ENCODE measurements around the gene RBCK1. TPM values are rescaled to one million over a fixed set of nuclear protein-coding genes. Genes with fewer than 3 reads are reported as not detected.

Gene RBCK1
- total RNA-seq, 1 donor from 2014 or later, result 119 TPM

DNA sequence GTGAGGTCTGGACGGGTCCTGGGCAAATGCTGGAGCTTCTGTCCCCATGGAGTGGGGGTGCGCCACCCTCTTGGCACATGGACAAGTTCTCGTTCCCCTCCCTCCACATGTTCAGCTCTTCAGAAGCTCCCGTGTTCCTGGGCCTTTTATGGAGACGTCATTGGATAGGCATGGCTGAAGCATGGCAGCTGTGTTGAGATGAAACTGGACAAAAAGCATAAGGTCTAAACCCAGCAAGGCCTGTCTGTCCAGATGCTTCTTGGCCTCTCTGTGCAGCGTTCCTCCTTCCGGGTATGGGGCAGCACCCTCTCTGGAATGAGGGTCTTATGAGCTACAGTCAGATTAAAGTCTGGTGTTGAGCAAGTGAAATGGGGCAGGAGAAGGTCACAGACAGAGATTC, 27.5 kb downstream of the RBCK1 start:
- no peak overlapping the region for H3K27ac Mint-ChIP-seq (ENCODE audit: unreplicated experiment)
- no peak for DNase-seq (ENCODE audit: extremely low spot score, unreplicated experiment)
- TF ChIP-seq CTCF (IDR thresholded peaks at IDR 0.05), result no peak
- no peaks in the 10 kb centered on the region for H3K9me3 Mint-ChIP-seq (ENCODE audit: unreplicated experiment)
- no peaks in the 10 kb centered on the region for H3K4me1 Mint-ChIP-seq (ENCODE audit: unreplicated experiment)
- H3K27me3 Mint-ChIP-seq (ENCODE audit: unreplicated experiment), result no peaks in the 10 kb centered on the region
- no peak overlapping the region for H3K4me3 Mint-ChIP-seq (ENCODE audit: unreplicated experiment)
- peaks cover 36% of the 10 kb centered on the region for H3K36me3 Mint-ChIP-seq (ENCODE audit: unreplicated experiment)

GRCh38 chr20:436476-436875, 28.4 kb downstream of the RBCK1 start:
- no peak for TF ChIP-seq CTCF (IDR thresholded peaks at IDR 0.05)
- H3K9me3 Mint-ChIP-seq (ENCODE audit: unreplicated experiment), result no peaks in the 10 kb centered on the region
- no peak overlapping the region for H3K4me3 Mint-ChIP-seq (ENCODE audit: unreplicated experiment)
- no peaks in the 10 kb centered on the region for H3K4me1 Mint-ChIP-seq (ENCODE audit: unreplicated experiment)
- H3K27me3 Mint-ChIP-seq (ENCODE audit: unreplicated experiment), result no peaks in the 10 kb centered on the region
- peaks cover 42% of the 10 kb centered on the region for H3K36me3 Mint-ChIP-seq (ENCODE audit: unreplicated experiment)
- no peak for DNase-seq (ENCODE audit: extremely low spot score, unreplicated experiment)
- no peak overlapping the region for H3K27ac Mint-ChIP-seq (ENCODE audit: unreplicated experiment)

- TF ChIP-seq CTCF (IDR thresholded peaks at IDR 0.05), result no peak
- DNase-seq (ENCODE audit: extremely low spot score, unreplicated experiment), result no peak
- peaks cover 48% of the 10 kb centered on the region for H3K36me3 Mint-ChIP-seq (ENCODE audit: unreplicated experiment)
Measured at GRCh38 chr20:437787-438486, 29.8 kb downstream of the RBCK1 start.

GRCh38 chr20:438571-439469, 30.7 kb downstream of the RBCK1 start:
- H3K4me1 Mint-ChIP-seq (ENCODE audit: unreplicated experiment), result peaks cover 1% of the 10 kb centered on the region
- H3K36me3 Mint-ChIP-seq (ENCODE audit: unreplicated experiment), result peaks cover 48% of the 10 kb centered on the region
- TF ChIP-seq CTCF (IDR thresholded peaks at IDR 0.05), result no peak
- H3K27ac Mint-ChIP-seq (ENCODE audit: unreplicated experiment), result no peak overlapping the region
- no peak for DNase-seq (ENCODE audit: extremely low spot score, unreplicated experiment)
- no peaks in the 10 kb centered on the region for H3K9me3 Mint-ChIP-seq (ENCODE audit: unreplicated experiment)
- H3K4me3 Mint-ChIP-seq (ENCODE audit: unreplicated experiment), result no peak overlapping the region
- H3K27me3 Mint-ChIP-seq (ENCODE audit: unreplicated experiment), result no peaks in the 10 kb centered on the region

More at GRCh38 chr20:437787-438486, 29.8 kb downstream of the RBCK1 start:
- Mint-ChIP-seq H3K27ac (ENCODE audit: unreplicated experiment) (no peak overlapping the region), H3K4me1 (ENCODE audit: unreplicated experiment) (no peaks in the 10 kb centered on the region), H3K9me3 (ENCODE audit: unreplicated experiment) (no peaks in the 10 kb centered on the region), H3K27me3 (ENCODE audit: unreplicated experiment) (no peaks in the 10 kb centered on the region), H3K4me3 (ENCODE audit: unreplicated experiment) (no peak overlapping the region)

DNA sequence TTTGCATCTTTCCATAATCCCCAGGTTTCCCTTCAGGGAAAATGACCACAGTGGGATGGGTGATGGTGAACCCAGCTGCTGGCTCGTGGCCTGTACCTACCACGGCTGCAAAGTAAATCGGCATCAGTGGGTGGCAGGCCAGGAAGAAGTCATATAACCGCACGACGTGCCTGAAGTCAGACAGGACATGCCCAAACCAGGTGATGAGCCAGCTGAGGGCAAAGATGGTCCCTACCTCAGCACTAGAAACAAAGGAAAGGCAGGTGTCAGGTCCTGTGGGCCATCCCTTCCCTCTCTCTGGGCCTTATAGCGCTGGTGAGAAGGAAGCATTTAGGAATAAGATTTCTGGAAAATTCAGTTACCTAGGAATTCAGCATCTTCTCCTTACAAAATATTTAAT, 32.0 kb downstream of the RBCK1 start:
- peaks cover 50% of the 10 kb centered on the region for H3K36me3 Mint-ChIP-seq (ENCODE audit: unreplicated experiment)
- TF ChIP-seq CTCF (IDR thresholded peaks at IDR 0.05), result no peak
- no peak for DNase-seq (ENCODE audit: extremely low spot score, unreplicated experiment)
- no peak overlapping the region for H3K27ac Mint-ChIP-seq (ENCODE audit: unreplicated experiment)
- no peaks in the 10 kb centered on the region for H3K9me3 Mint-ChIP-seq (ENCODE audit: unreplicated experiment)
- H3K4me1 Mint-ChIP-seq (ENCODE audit: unreplicated experiment), result peaks cover 14% of the 10 kb centered on the region
- no peak overlapping the region for H3K4me3 Mint-ChIP-seq (ENCODE audit: unreplicated experiment)
- no peaks in the 10 kb centered on the region for H3K27me3 Mint-ChIP-seq (ENCODE audit: unreplicated experiment)

All from osteocyte (in vitro differentiated cells).